GM19351 (cell line): ENCODE measurements around the gene MFAP1.
"Not testable (repeated sequence)": the region's sequence is repeated elsewhere in the genome, so short reads cannot be mapped to it uniquely, and the experiment has no call there.

ENCODE experiments used
- ATAC-seq: cut with Tn5 transposase; IDR thresholded peaks from one replicate; pipeline ENCODE4 v1.9.1; 2021; ENCODE audit warnings: mild to moderate bottlenecking, moderate library complexity; ENCODE audit not compliant: unreplicated experiment

MFAP1 gene

GRCh38 chr15:43825305-43825704, 815 bp upstream of the MFAP1 start:
- not testable (repeated sequence) for ATAC-seq

- no peak for ATAC-seq
Observed at GRCh38 chr15:43821505-43821904, 3.0 kb downstream of the MFAP1 start.

GRCh38 chr15:43815064-43815463, 9.4 kb downstream of the MFAP1 start:
- ATAC-seq = not testable (repeated sequence)

GRCh38 chr15:43808960-43809678, 15.4 kb downstream of the MFAP1 start:
- peak; percentile 84 for ATAC-seq

- no peak for ATAC-seq
Observed at GRCh38 chr15:43808435-43808950, 16.0 kb downstream of the MFAP1 start.

GRCh38 chr15:43802676-43803075, 21.8 kb downstream of the MFAP1 start:
- ATAC-seq = not testable (repeated sequence)

GRCh38 chr15:43800286-43801141, 24.0 kb downstream of the MFAP1 start, which contains the start of gene HYPK:
TSS of gene HYPK (plus strand) at chr15:43800599. CDS start at chr15:43800623, 24 bp downstream.
- ATAC-seq = peak; percentile 90

- no peak for ATAC-seq
Observed at GRCh38 chr15:43799945-43800285, 24.6 kb downstream of the MFAP1 start, which contains the start of gene SERINC4. TSS of gene SERINC4 (minus strand) at chr15:43800220. CDS start at chr15:43799986, 234 bp downstream.

GRCh38 chr15:43799209-43799944, 25.1 kb downstream of the MFAP1 start:
- no peak for ATAC-seq

GRCh38 chr15:43796566-43796965, 27.9 kb downstream of the MFAP1 start:
- ATAC-seq = no peak

- no peak for ATAC-seq
Observed at GRCh38 chr15:43795997-43796396, 28.5 kb downstream of the MFAP1 start.

GRCh38 chr15:43795197-43795596, 29.3 kb downstream of the MFAP1 start:
- ATAC-seq = no peak

- no peak for ATAC-seq
Observed at GRCh38 chr15:43794269-43795037, 30.0 kb downstream of the MFAP1 start.

- no peak for ATAC-seq
Observed at GRCh38 chr15:43793647-43794046, 30.8 kb downstream of the MFAP1 start.

- no peak for ATAC-seq
Observed at GRCh38 chr15:43792761-43793476, 31.6 kb downstream of the MFAP1 start.

- peak; percentile 83 for ATAC-seq
Observed at GRCh38 chr15:43791993-43792760, 32.3 kb downstream of the MFAP1 start, which contains the start of gene SERF2. TSS of gene SERF2 (plus strand) at chr15:43792320. CDS start at chr15:43792377, 57 bp downstream.

- ATAC-seq = no peak
Observed at GRCh38 chr15:43789409-43789808, 35.1 kb downstream of the MFAP1 start.

GRCh38 chr15:43779016-43779415, 45.5 kb downstream of the MFAP1 start:
- no peak for ATAC-seq
